ENCODE measurements around the gene TULP4.

DNA sequence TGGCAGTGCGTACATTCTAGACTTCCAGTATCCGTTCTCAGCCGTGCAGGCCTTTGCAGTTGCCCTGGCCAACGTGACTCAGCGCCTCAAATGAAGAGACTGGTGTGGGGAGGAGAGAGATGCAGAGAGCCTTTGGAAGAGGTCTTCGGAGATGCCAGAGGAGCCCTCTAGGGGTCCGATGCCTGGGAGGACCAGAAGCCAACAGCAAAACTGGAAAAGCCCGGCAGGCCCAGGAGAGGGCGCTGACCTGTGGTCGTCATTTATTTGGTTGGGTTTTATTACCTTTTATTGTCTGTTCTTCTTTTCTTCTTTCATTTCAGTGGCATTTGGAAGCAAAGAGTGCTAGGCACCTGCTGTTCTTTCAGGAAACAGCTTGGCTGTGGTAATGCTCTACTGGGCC lies 194.3 kb downstream of the TULP4 start:
- TF ChIP-seq, protein P1, sequence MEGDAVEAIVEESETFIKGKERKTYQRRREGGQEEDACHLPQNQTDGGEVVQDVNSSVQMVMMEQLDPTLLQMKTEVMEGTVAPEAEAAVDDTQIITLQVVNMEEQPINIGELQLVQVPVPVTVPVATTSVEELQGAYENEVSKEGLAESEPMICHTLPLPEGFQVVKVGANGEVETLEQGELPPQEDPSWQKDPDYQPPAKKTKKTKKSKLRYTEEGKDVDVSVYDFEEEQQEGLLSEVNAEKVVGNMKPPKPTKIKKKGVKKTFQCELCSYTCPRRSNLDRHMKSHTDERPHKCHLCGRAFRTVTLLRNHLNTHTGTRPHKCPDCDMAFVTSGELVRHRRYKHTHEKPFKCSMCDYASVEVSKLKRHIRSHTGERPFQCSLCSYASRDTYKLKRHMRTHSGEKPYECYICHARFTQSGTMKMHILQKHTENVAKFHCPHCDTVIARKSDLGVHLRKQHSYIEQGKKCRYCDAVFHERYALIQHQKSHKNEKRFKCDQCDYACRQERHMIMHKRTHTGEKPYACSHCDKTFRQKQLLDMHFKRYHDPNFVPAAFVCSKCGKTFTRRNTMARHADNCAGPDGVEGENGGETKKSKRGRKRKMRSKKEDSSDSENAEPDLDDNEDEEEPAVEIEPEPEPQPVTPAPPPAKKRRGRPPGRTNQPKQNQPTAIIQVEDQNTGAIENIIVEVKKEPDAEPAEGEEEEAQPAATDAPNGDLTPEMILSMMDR (IDR thresholded peaks at IDR 0.05) = peak; percentile 82
- no peak for TF ChIP-seq EZH2 (IDR thresholded peaks at IDR 0.05)

Data from neural progenitor cell (in vitro differentiated cells).